NOMO-1 (cell line): ENCODE measurements around the gene TICRR.
A peak's percentile ranks its signal among the peaks of the same experiment; 100 is the strongest.

ENCODE experiments used
- DNase-seq, 2 experiments: peaks; one replicate each; lab custom pipeline; 2025; ENCODE audit not compliant: unreplicated experiment in 2 of 2; lab: John Stamatoyannopoulos, UW

The TICRR gene

GRCh38 chr15:89671687-89672086, 96.4 kb downstream of the TICRR start:
- no peak for DNase-seq

- no peak for DNase-seq
These were observed 97.2 kb downstream of the TICRR start for GRCh38 chr15:89672221-89673164.

GRCh38 chr15:89673165-89673512, 97.9 kb downstream of the TICRR start:
- DNase-seq: peak; percentile 4 to 13

- DNase-seq: no peak
These were observed 99.3 kb downstream of the TICRR start for GRCh38 chr15:89674526-89674925.

GRCh38 chr15:89675606-89676005, 100.3 kb downstream of the TICRR start:
- DNase-seq: peak in 1 of 2 experiments; percentile 11

GRCh38 chr15:89677381-89677780, 102.1 kb downstream of the TICRR start:
- no peak for DNase-seq
